Stimulated activated naive CD4-positive, alpha-beta T cell (primary cell): ENCODE data around the gene G6PC3.

Experiments used
- DNase-seq, 6 experiments: peaks; one replicate each; lab custom pipeline; 2025; lab: John Stamatoyannopoulos, UW

Gene G6PC3

GRCh38 chr17:44059101-44059892 lies 11.2 kb upstream of the G6PC3 start:
- no peak for DNase-seq

GRCh38 chr17:44061446-44061845 lies 9.1 kb upstream of the G6PC3 start:
- no peak for DNase-seq

- DNase-seq: no peak
Measured at GRCh38 chr17:44062871-44063270, 7.7 kb upstream of the G6PC3 start.

GRCh38 chr17:44063704-44064639 lies 6.6 kb upstream of the G6PC3 start:
- DNase-seq: no peak

GRCh38 chr17:44065668-44066203 lies 4.8 kb upstream of the G6PC3 start:
- DNase-seq: peak in 2 of 6 experiments; percentile 17 to 57

- DNase-seq: peak; percentile 80 to 90 (median 84)
Measured at GRCh38 chr17:44066204-44066930, 4.2 kb upstream of the G6PC3 start, which contains the start of gene LSM12. TSS of gene LSM12 (minus strand) at chr17:44066671. CDS start at chr17:44066587, 84 bp downstream.

GRCh38 chr17:44067545-44067940 lies 3.0 kb upstream of the G6PC3 start:
- DNase-seq: no peak

GRCh38 chr17:44069974-44070454 lies 521 bp upstream of the G6PC3 start:
- no peak for DNase-seq

GRCh38 chr17:44071198-44071520 lies 624 bp downstream of the G6PC3 start:
- no peak for DNase-seq

- DNase-seq: no peak
Measured at GRCh38 chr17:44071772-44072171, 1.2 kb downstream of the G6PC3 start.

- no peak for DNase-seq
Measured at GRCh38 chr17:44074231-44074910, 3.8 kb downstream of the G6PC3 start.

GRCh38 chr17:44074911-44075285 lies 4.4 kb downstream of the G6PC3 start:
- no peak for DNase-seq

- no peak for DNase-seq
Measured at GRCh38 chr17:44075598-44076293, 5.2 kb downstream of the G6PC3 start.

- DNase-seq: no peak
Measured at GRCh38 chr17:44076716-44077594, 6.4 kb downstream of the G6PC3 start.

- no peak for DNase-seq
Measured at GRCh38 chr17:44077595-44077909, 7.0 kb downstream of the G6PC3 start.

GRCh38 chr17:44078412-44078811 lies 7.9 kb downstream of the G6PC3 start:
- DNase-seq: no peak

GRCh38 chr17:44079877-44080821 lies 9.6 kb downstream of the G6PC3 start:
- no peak for DNase-seq

GRCh38 chr17:44081681-44082080 lies 11.1 kb downstream of the G6PC3 start:
- DNase-seq: no peak
